Activated T-helper 1 cell treated with anti-CD3 and anti-CD28 coated beads, Interleukin-12 subunit alpha, Interleukin-12 subunit beta, Interleukin-2, Interleukin-4 antibody, amounts not matched to agents 30 ng/mL and 10 ng/mL and 1 ng/mL, durations not matched to agents 14 hours and 24 hours and 36 hours (primary cell): ENCODE data around the gene KBTBD12. TPM values are rescaled to one million over a fixed set of nuclear protein-coding genes. Genes with fewer than 3 reads are reported as not detected.

Experiments
- DNase-seq: peaks from one replicate; pipeline ENCODE4 v3.0.0; 2021; ENCODE audit warnings: low spot score
- H3K27ac Mint-ChIP-seq: one replicate; pipeline ENCODE4 v1.8.0; 2021; ENCODE audit warnings: mild to moderate bottlenecking, mixed read lengths
- H3K27me3 Mint-ChIP-seq: one replicate; pipeline ENCODE4 v1.8.0; 2022; ENCODE audit warnings: mild to moderate bottlenecking, moderate library complexity, mixed read lengths; ENCODE audit not compliant: insufficient read depth
- H3K36me3 Mint-ChIP-seq: one replicate; pipeline ENCODE4 v1.8.0; 2021; ENCODE audit warnings: low read depth, mixed read lengths
- H3K4me1 Mint-ChIP-seq: one replicate; pipeline ENCODE4 v1.8.0; 2021; ENCODE audit warnings: low read depth, mixed read lengths
- H3K4me3 Mint-ChIP-seq: one replicate; pipeline ENCODE4 v1.8.0; 2021; ENCODE audit warnings: mild to moderate bottlenecking, moderate library complexity, mixed read lengths
- H3K9me3 Mint-ChIP-seq: one replicate; pipeline ENCODE4 v1.8.0; 2021; ENCODE audit warnings: mixed read lengths
- intact Hi-C: fragments of 100-400 bp; cut with micrococcal nuclease; formaldehyde crosslinking; loops from one replicate; pipeline ENCODE4 v1.15.1; 2024
- total RNA-seq: library from RNA; stranded (reverse); gene quantifications from 2 replicates; pipeline ENCODE4 v1.2.3, GENCODE V29; 2022

The KBTBD12 gene
- total RNA-seq, 1 donor from 2014 or later, result not detected

GRCh38 chr3:128036119-128036518, 121.1 kb downstream of the KBTBD12 start:
- intact Hi-C loops, result no loop called here
- peaks cover 25% of the 10 kb centered on the region for H3K27me3 Mint-ChIP-seq

More at GRCh38 chr3:128036119-128036518, 121.1 kb downstream of the KBTBD12 start:
- Mint-ChIP-seq H3K9me3 (no peaks in the 10 kb centered on the region), H3K36me3 (no peaks in the 10 kb centered on the region), H3K4me3 (no peak overlapping the region), H3K27ac (no peak overlapping the region), H3K4me1 (no peaks in the 10 kb centered on the region)
- no peak for DNase-seq

Other genes starting within 250 kb of the KBTBD12 start
- 9.7 TPM in 2 replicates for gene ABTB1, start 242.3 kb upstream of the KBTBD12 start, total RNA-seq
- gene MGLL, start 92.7 kb upstream of the KBTBD12 start, total RNA-seq, result 2.2 and 2.5 TPM in 2 replicates
- 205 and 214 TPM in 2 replicates for gene SEC61A1, start 137.2 kb downstream of the KBTBD12 start, total RNA-seq
- 135 and 137 TPM in 2 replicates for gene RUVBL1, start 208.6 kb downstream of the KBTBD12 start, total RNA-seq
- gene EEFSEC, start 238.2 kb downstream of the KBTBD12 start, total RNA-seq, result 18.7 and 19.5 TPM in 2 replicates